Measurements from ENCODE around the gene LMBR1. TPM values are rescaled to one million over a fixed set of nuclear protein-coding genes. Genes with fewer than 3 reads are reported as not detected.

LMBR1 gene
- total and polyA plus RNA-seq, 2 donors (not counting 3 experiments of a cell fraction or from before 2014, with no cell fraction given): 14.0 to 72.9 TPM

GRCh38 chr7:156675721-156676120, 217.3 kb downstream of the LMBR1 start:
- Histone ChIP-seq H3K79me2 (ENCODE audit: control insufficient read depth, insufficient read depth, low read length) (no peaks in the 10 kb centered on the region), H3K9me1 (replicated peaks; ENCODE audit: control insufficient read depth, extremely low read depth, insufficient read depth, low read length) (no peaks in the 10 kb centered on the region), H3K36me3 (ENCODE audit: control insufficient read depth in 2 of 2, extremely low read depth in 1 of 2, insufficient read depth in 2 of 2, low read length in 2 of 2) (peaks cover 0 to 4% of the 10 kb centered on the region in 2 experiments), H3K9me3 (replicated peaks; ENCODE audit: control insufficient read depth, insufficient read depth, low read length) (no peaks in the 10 kb centered on the region), H2AFZ (ENCODE audit: low read depth, low read length) (no peak overlapping the region), H3K4me3 (replicated peaks in 1 of 3; ENCODE audit: insufficient read depth in 1 of 3, low read depth in 1 of 3, low read length in 3 of 3) (no peak overlapping the region), H3K9ac (replicated peaks; ENCODE audit: extremely low read depth, insufficient read depth, low read length) (no peak overlapping the region), H4K20me1 (replicated peaks; ENCODE audit: control insufficient read depth, extremely low read depth, insufficient read depth, low read length) (no peaks in the 10 kb centered on the region), H3K27ac (ENCODE audit: insufficient read depth, low read depth, low read length) (no peak overlapping the region), H3K4me1 (ENCODE audit: control insufficient read depth, extremely low read depth, insufficient read depth, low read length) (no peaks in the 10 kb centered on the region), H3K4me2 (ENCODE audit: insufficient read depth, low read length) (no peak overlapping the region), H3K27me3 (ENCODE audit: control insufficient read depth in 2 of 2, insufficient read depth in 2 of 2, low read length in 2 of 2) (no peaks in the 10 kb centered on the region)
- TF ChIP-seq POLR2A (IDR thresholded peaks at IDR 0.05; ENCODE audit: low read depth, low read length) (no peak), FOS (IDR thresholded peaks at IDR 0.05; ENCODE audit: borderline replicate concordance, insufficient read depth, low read length) (no peak), MYC (IDR thresholded peaks at IDR 0.05; ENCODE audit: low read depth, low read length) (no peak), EZH2 (IDR thresholded peaks at IDR 0.05; ENCODE audit: borderline replicate concordance, low read depth, low read length, severe bottlenecking) (no peak)
- FAIRE-seq: no peak
- no TSS peak for BruUV-seq (replicated peaks)
- no peak for DNase-seq (ENCODE audit: low read depth, low spot score)
- ChIA-PET POLR2A (no interaction called here), CTCF (no interaction called here)
- intact Hi-C loops (cut with micrococcal nuclease) (no loop called here), dilution Hi-C loops (cut with MboI; ENCODE audit: extremely low pct_ligation_motif_present, low sequenced_read_pairs) (no loop called here)

GRCh38 chr7:156673902-156674301, 219.1 kb downstream of the LMBR1 start:
- Histone ChIP-seq H3K79me2 (ENCODE audit: control insufficient read depth, insufficient read depth, low read length) (no peaks in the 10 kb centered on the region), H3K27me3 (ENCODE audit: control insufficient read depth in 2 of 2, insufficient read depth in 2 of 2, low read length in 2 of 2) (no peaks in the 10 kb centered on the region), H3K4me3 (replicated peaks in 1 of 3; ENCODE audit: insufficient read depth in 1 of 3, low read depth in 1 of 3, low read length in 3 of 3) (no peak overlapping the region), H4K20me1 (replicated peaks; ENCODE audit: control insufficient read depth, extremely low read depth, insufficient read depth, low read length) (no peaks in the 10 kb centered on the region), H3K9me1 (replicated peaks; ENCODE audit: control insufficient read depth, extremely low read depth, insufficient read depth, low read length) (no peaks in the 10 kb centered on the region), H3K9ac (replicated peaks; ENCODE audit: extremely low read depth, insufficient read depth, low read length) (no peak overlapping the region), H3K27ac (ENCODE audit: insufficient read depth, low read depth, low read length) (no peak overlapping the region), H3K4me1 (ENCODE audit: control insufficient read depth, extremely low read depth, insufficient read depth, low read length) (no peaks in the 10 kb centered on the region), H3K9me3 (replicated peaks; ENCODE audit: control insufficient read depth, insufficient read depth, low read length) (no peaks in the 10 kb centered on the region), H3K4me2 (ENCODE audit: insufficient read depth, low read length) (no peak overlapping the region), H3K36me3 (ENCODE audit: control insufficient read depth in 2 of 2, extremely low read depth in 1 of 2, insufficient read depth in 2 of 2, low read length in 2 of 2) (peaks cover 0 to 4% of the 10 kb centered on the region in 2 experiments), H2AFZ (ENCODE audit: low read depth, low read length) (no peak overlapping the region)
- intact Hi-C loops (cut with micrococcal nuclease) (no loop called here), dilution Hi-C loops (cut with MboI; ENCODE audit: extremely low pct_ligation_motif_present, low sequenced_read_pairs) (no loop called here)
- ChIA-PET CTCF (no interaction called here), POLR2A (no interaction called here)
- BruUV-seq (replicated peaks): no TSS peak
- TF ChIP-seq EZH2 (IDR thresholded peaks at IDR 0.05; ENCODE audit: borderline replicate concordance, low read depth, low read length, severe bottlenecking) (no peak), JUN (IDR thresholded peaks at IDR 0.05; ENCODE audit: borderline replicate concordance, insufficient read depth, insufficient read length, low read depth) (no peak), FOS (IDR thresholded peaks at IDR 0.05; ENCODE audit: borderline replicate concordance, insufficient read depth, low read length) (no peak), CTCF (IDR thresholded peaks at IDR 0.05; ENCODE audit: extremely low read depth in 1 of 2, insufficient read depth in 1 of 2, low read depth in 1 of 2, low read length in 2 of 2) (no peak)
- no peak for DNase-seq (ENCODE audit: low read depth, low spot score)
- no peak for FAIRE-seq

Measured in endothelial cell of umbilical vein (primary cell).